Measurements from ENCODE around the gene SF3B2. TPM values are rescaled to one million over a fixed set of nuclear protein-coding genes. Genes with fewer than 3 reads are reported as not detected.

SF3B2 gene
- polyA plus RNA-seq, 3 donors = 32.1 to 107 (median 52.6) TPM

DNA sequence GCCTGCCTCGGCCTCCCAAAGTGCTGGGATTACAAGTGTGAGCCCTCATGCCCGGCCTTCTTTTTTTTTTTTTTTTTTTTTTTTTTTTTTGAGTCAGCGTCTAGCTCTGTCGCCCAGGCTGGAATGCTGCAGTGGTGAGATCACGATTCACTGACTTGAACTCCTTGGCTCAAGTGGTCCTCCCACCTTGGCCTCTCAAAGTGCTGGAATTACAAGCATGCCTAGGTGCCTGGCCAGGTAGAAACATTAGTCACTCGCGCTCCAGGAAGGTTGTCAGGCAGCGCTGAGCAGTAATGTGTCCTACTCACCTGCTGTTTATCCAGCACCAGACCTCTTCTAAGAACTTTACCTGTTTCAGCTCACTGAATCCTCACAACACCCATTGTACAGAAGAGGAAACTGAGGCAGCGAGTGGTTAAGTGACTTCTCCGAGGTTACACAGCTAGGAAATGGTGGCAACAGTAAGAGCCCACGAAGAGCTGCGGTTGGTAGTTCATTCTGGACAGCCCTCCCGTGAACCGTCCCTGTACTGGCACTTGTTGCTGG, 40.9 kb upstream of the SF3B2 start:
- Histone ChIP-seq H3K27me3 (ENCODE audit: control insufficient read depth in 2 of 2, insufficient read depth in 2 of 2, low read length in 2 of 2) (peaks cover 14 to 23% of the 10 kb centered on the region in 2 donors), H3K36me3 (replicated peaks in 1 of 2; ENCODE audit: control insufficient read depth in 1 of 2, insufficient read depth in 2 of 2, low read length in 2 of 2) (peaks cover 0 to 4% of the 10 kb centered on the region in 2 donors), H3K4me3 (replicated peaks in 1 of 3; ENCODE audit: low read depth in 2 of 3, low read length in 3 of 3) (no peak overlapping the region), H3K4me1 (ENCODE audit: control insufficient read depth in 1 of 2, insufficient read depth in 2 of 2, low read length in 2 of 2) (peaks cover 42 to 43% of the 10 kb centered on the region in 2 donors), H3K9ac (ENCODE audit: insufficient read depth, low read length, poor library complexity, severe bottlenecking) (no peak overlapping the region), H3K4me2 (replicated peaks; ENCODE audit: extremely low read depth, low read length, poor library complexity, severe bottlenecking) (peak overlapping the region; percentile 3), H3K27ac (ENCODE audit: low read depth in 1 of 2, low read length in 2 of 2) (no peak overlapping the region), H3K9me3 (replicated peaks in 1 of 2; ENCODE audit: control insufficient read depth in 1 of 2, insufficient read depth in 1 of 2, low read length in 2 of 2) (no peaks in the 10 kb centered on the region), H2AFZ (ENCODE audit: insufficient read depth, low read depth, low read length, poor library complexity, severe bottlenecking) (peak overlapping the region; percentile 48), H3K79me2 (ENCODE audit: insufficient read depth, low read length) (no peaks in the 10 kb centered on the region), H4K20me1 (ENCODE audit: insufficient read depth, low read length) (no peaks in the 10 kb centered on the region)
- DNase-seq = no peak
- Mint-ChIP-seq H3K36me3 (peaks cover 0 to 6% of the 10 kb centered on the region in 2 donors), H3K4me3 (peak overlapping the region in 1 of 2 donors; percentile 79), H3K27me3 (ENCODE audit: low read depth in 3 of 3) (peaks cover 22 to 35% (median 34%) of the 10 kb centered on the region in 3 donors), H3K27ac (no peak overlapping the region), H3K4me1 (peaks cover 40% of the 10 kb centered on the region), H3K9me3 (peaks cover 0 to 5% (median 2%) of the 10 kb centered on the region in 7 donors)
- TF ChIP-seq, protein P1, sequence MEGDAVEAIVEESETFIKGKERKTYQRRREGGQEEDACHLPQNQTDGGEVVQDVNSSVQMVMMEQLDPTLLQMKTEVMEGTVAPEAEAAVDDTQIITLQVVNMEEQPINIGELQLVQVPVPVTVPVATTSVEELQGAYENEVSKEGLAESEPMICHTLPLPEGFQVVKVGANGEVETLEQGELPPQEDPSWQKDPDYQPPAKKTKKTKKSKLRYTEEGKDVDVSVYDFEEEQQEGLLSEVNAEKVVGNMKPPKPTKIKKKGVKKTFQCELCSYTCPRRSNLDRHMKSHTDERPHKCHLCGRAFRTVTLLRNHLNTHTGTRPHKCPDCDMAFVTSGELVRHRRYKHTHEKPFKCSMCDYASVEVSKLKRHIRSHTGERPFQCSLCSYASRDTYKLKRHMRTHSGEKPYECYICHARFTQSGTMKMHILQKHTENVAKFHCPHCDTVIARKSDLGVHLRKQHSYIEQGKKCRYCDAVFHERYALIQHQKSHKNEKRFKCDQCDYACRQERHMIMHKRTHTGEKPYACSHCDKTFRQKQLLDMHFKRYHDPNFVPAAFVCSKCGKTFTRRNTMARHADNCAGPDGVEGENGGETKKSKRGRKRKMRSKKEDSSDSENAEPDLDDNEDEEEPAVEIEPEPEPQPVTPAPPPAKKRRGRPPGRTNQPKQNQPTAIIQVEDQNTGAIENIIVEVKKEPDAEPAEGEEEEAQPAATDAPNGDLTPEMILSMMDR (IDR thresholded peaks at IDR 0.05) = no peak
- intact Hi-C loops (cut with micrococcal nuclease) = no loop called here
- 66% methylated on average over 11 of the region's 14 CpGs for WGBS (ENCODE audit: insufficient coverage)

DNA sequence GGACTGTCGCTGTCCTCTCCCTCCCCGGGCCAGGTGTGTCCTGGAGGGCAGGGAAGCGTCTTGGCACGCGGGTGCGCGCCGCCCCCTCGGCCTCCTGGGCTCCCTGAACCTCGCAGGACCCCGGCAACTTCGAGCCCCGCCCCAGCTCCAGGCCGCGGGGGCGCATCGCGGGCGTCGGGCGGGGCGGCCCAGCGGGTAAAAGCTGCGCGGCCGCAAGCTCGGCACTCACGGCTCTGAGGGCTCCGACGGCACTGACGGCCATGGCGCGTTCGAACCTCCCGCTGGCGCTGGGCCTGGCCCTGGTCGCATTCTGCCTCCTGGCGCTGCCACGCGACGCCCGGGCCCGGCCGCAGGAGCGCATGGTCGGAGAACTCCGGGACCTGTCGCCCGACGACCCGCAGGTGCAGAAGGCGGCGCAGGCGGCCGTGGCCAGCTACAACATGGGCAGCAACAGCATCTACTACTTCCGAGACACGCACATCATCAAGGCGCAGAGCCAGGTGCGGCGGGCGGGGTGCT, 40.3 kb upstream of the SF3B2 start, which contains the start of gene CST6:
Gene CST6, plus strand, starts transcription at position 224 of the 519 bp plus-strand sequence. Its CDS starts 37 bp downstream, at position 261.
- peak within 1 kb of the TSS; percentile 53 for H3K4me2 ChIP-seq (replicated peaks; ENCODE audit: extremely low read depth, low read length, poor library complexity, severe bottlenecking)

More for the DNA sequence above, 40.3 kb upstream of the SF3B2 start, which contains the start of gene CST6:
- H3K36me3 ChIP-seq (replicated peaks in 1 of 2; ENCODE audit: control insufficient read depth in 1 of 2, insufficient read depth in 2 of 2, low read length in 2 of 2) = peaks cover 4 to 8% of the 10 kb centered on the region in 2 donors
- peak within 1 kb of the TSS; percentile 48 for H2AFZ ChIP-seq (ENCODE audit: insufficient read depth, low read depth, low read length, poor library complexity, severe bottlenecking)
- Mint-ChIP-seq H3K4me3 (peak within 1 kb of the TSS in 1 of 2 donors; percentile 79), H3K36me3 (peaks cover 5 to 11% of the 10 kb centered on the region in 2 donors), H3K27ac (peak within 1 kb of the TSS in 5 of 7 donors; percentile 61 to 87 (median 80)), H3K9me3 (peaks cover 0 to 5% (median 2%) of the 10 kb centered on the region in 7 donors), H3K4me1 (peaks cover 40% of the 10 kb centered on the region), H3K27me3 (ENCODE audit: low read depth in 3 of 3) (peaks cover 22 to 35% (median 34%) of the 10 kb centered on the region in 3 donors)
- H3K4me1 ChIP-seq (ENCODE audit: control insufficient read depth in 1 of 2, insufficient read depth in 2 of 2, low read length in 2 of 2) = peaks cover 42 to 43% of the 10 kb centered on the region in 2 donors
- DNase-seq = no peak
- no peaks in the 10 kb centered on the region for H3K9me3 ChIP-seq (replicated peaks in 1 of 2; ENCODE audit: control insufficient read depth in 1 of 2, insufficient read depth in 1 of 2, low read length in 2 of 2)
- H3K4me3 ChIP-seq (replicated peaks in 1 of 3; ENCODE audit: low read depth in 2 of 3, low read length in 3 of 3) = no peak within 1 kb of the TSS
- TF ChIP-seq, protein P1 (IDR thresholded peaks at IDR 0.05) = no peak
- H3K79me2 ChIP-seq (ENCODE audit: insufficient read depth, low read length) = no peaks in the 10 kb centered on the region
- peak within 1 kb of the TSS in 1 of 2 donors; percentile 28 for H3K27ac ChIP-seq (ENCODE audit: low read depth in 1 of 2, low read length in 2 of 2)
- no peaks in the 10 kb centered on the region for H4K20me1 ChIP-seq (ENCODE audit: insufficient read depth, low read length)
- peaks cover 14 to 23% of the 10 kb centered on the region in 2 donors for H3K27me3 ChIP-seq (ENCODE audit: control insufficient read depth in 2 of 2, insufficient read depth in 2 of 2, low read length in 2 of 2)
- H3K9ac ChIP-seq (ENCODE audit: insufficient read depth, low read length, poor library complexity, severe bottlenecking) = no peak within 1 kb of the TSS
- intact Hi-C loops (cut with micrococcal nuclease) = no loop called here
- 15% methylated on average over 61 of the region's 61 CpGs for WGBS (ENCODE audit: insufficient coverage)

Measured in CD14-positive monocyte (primary cell).